Limb (tissue), 2 donors: ENCODE results near the gene VDR.

ENCODE experiments used
- DNase-seq, 2 donors: peaks; one replicate each; pipeline ENCODE4 v3.0.0-alpha.2; 2016; ENCODE audit errors: extremely low spot score in 2 of 2

VDR gene

GRCh38 chr12:47930634-47931033, 25.8 kb upstream of the VDR start:
- DNase-seq = no peak

- no peak for DNase-seq
Measured at GRCh38 chr12:47927346-47927745, 22.6 kb upstream of the VDR start.

GRCh38 chr12:47921907-47922306, 17.1 kb upstream of the VDR start:
- no peak for DNase-seq

GRCh38 chr12:47920913-47921312, 16.1 kb upstream of the VDR start:
- no peak for DNase-seq

- DNase-seq = no peak
Measured at GRCh38 chr12:47913081-47913480, 8.3 kb upstream of the VDR start.

- DNase-seq = no peak
Measured at GRCh38 chr12:47912556-47912955, 7.8 kb upstream of the VDR start.

GRCh38 chr12:47910981-47911380, 6.2 kb upstream of the VDR start:
- DNase-seq = no peak

GRCh38 chr12:47910486-47910885, 5.7 kb upstream of the VDR start:
- no peak for DNase-seq

- DNase-seq = no peak
Measured at GRCh38 chr12:47909839-47910465, 5.2 kb upstream of the VDR start.

- no peak for DNase-seq
Measured at GRCh38 chr12:47908738-47909137, 3.9 kb upstream of the VDR start.

- no peak for DNase-seq
Measured at GRCh38 chr12:47907851-47908454, 3.2 kb upstream of the VDR start.

- DNase-seq = no peak
Measured at GRCh38 chr12:47903927-47904712, 674 bp downstream of the VDR start.

GRCh38 chr12:47903151-47903611, 1.6 kb downstream of the VDR start:
- no peak for DNase-seq

- DNase-seq = no peak
Measured at GRCh38 chr12:47902131-47902639, 2.6 kb downstream of the VDR start.

GRCh38 chr12:47901718-47902093, 3.1 kb downstream of the VDR start:
- no peak for DNase-seq

- no peak for DNase-seq
Measured at GRCh38 chr12:47901063-47901717, 3.6 kb downstream of the VDR start.

GRCh38 chr12:47900131-47901062, 4.4 kb downstream of the VDR start:
- no peak for DNase-seq

- DNase-seq = no peak
Measured at GRCh38 chr12:47899466-47899865, 5.3 kb downstream of the VDR start.

GRCh38 chr12:47896633-47897032, 8.2 kb downstream of the VDR start:
- no peak for DNase-seq

GRCh38 chr12:47896022-47896421, 8.8 kb downstream of the VDR start:
- no peak for DNase-seq

- no peak for DNase-seq
Measured at GRCh38 chr12:47894652-47895051, 10.1 kb downstream of the VDR start.
